Right lobe of liver (tissue), 6 donors: Measurements from ENCODE around the gene TM7SF3. TPM values are rescaled to one million over a fixed set of nuclear protein-coding genes. Genes with fewer than 3 reads are reported as not detected.

Source experiments
- ATAC-seq, 4 donors: fragments of 200-7000 bp; cut with Tn5 transposase; one replicate each; pipeline ENCODE4 v1.9.1; 2020; ENCODE audit warnings: mild to moderate bottlenecking in 4 of 4, moderate library complexity in 4 of 4
- DNase-seq, 3 donors: peaks; one replicate each; pipeline ENCODE4 v3.0.0-alpha.2; 2020
- H3K27ac ChIP-seq, 3 donors: fragments of 200-600 bp; one replicate each; pipeline ENCODE4 v1.8.0; 2022
- H3K27me3 ChIP-seq, 2 donors: fragments of 200-600 bp; one replicate each; pipeline ENCODE4 v1.8.0; 2022
- H3K36me3 ChIP-seq, 4 donors: fragments of 200-600 bp; sonication (generic) in 1 of 4; one replicate each; pipeline versions ENCODE4 v1.5.1 to v1.8.0; 2017 to 2022; ENCODE audit warnings: control low read depth in 1 of 4
- H3K4me1 ChIP-seq, 4 donors: fragments of 200-600 bp; sonication (generic) in 1 of 4; one replicate each; pipeline versions ENCODE4 v1.5.1 to v1.8.0; 2017 to 2022; ENCODE audit warnings: control low read depth in 1 of 4
- H3K4me3 ChIP-seq, 3 donors: fragments of 200-600 bp; one replicate each; pipeline ENCODE4 v1.8.0; 2022
- H3K9me3 ChIP-seq, 4 donors: fragments of 200-600 bp; sonication (generic) in 1 of 4; one replicate each; pipeline versions ENCODE4 v1.5.1 to v1.8.0; 2017 to 2022; ENCODE audit warnings: control low read depth in 1 of 4
- CTCF ChIP-seq, 4 donors: fragments of 200-600 bp in 3 of 4; fragments of 450-650 bp in 1 of 4; IDR thresholded peaks; one replicate each; pipeline versions ENCODE4 v1.5.1 to v1.8.0; 2016 to 2022; ENCODE audit warnings: antibody characterized with exemption in 4 of 4, mild to moderate bottlenecking in 2 of 4
- POLR2A ChIP-seq: fragments of 450-650 bp; IDR thresholded peaks from one replicate; pipeline ENCODE4 v1.6.1; 2017; ENCODE audit warnings: antibody characterized with exemption, mild to moderate bottlenecking
- WGBS: methylation state at CpG from one replicate; pipeline ENCODE4 v1.1.6; 2018; ENCODE audit warnings: low coverage, low lambda C conversion rate; ENCODE audit not compliant: insufficient coverage; ENCODE audit errors: missing lambda C conversion rate; 5-methylcytosine and 5-hydroxymethylcytosine counted together
- intact Hi-C, 2 donors: fragments of 100-400 bp; cut with DNase I; formaldehyde crosslinking; loops; one replicate each; pipeline versions ENCODE4 v1.11.2 to v1.14.1; 2022
- total RNA-seq, 6 experiments: library from RNA; depleted of rRNA in 2 of 6; stranded (reverse); fragments of >200 nt in 2 of 6; fragmentation: NEBNext Ultra II Directional in 3 of 6; extraction: Animal tissue kit (Norgen Biotek cat#: 25700) in 3 of 6; gene quantifications; one replicate each; pipeline versions ENCODE4 v1.1.0 to v1.2.4, GENCODE V29; 2016 to 2023
- donor health status: DM: no; HTN: yes; CAD: no.
- donor health status: DM: no; HTN: no; CAD: no.
- donor health status: DM: no; HTN: no; CAD: no.
- donor health status: DM: no; HTN: yes; CAD: no.
- donor health status: DM: no; HTN: yes; CAD: no.

The TM7SF3 gene
- total RNA-seq, 6 experiments from 2014 or later, result 38.4 to 75.1 (median 62.8) TPM

GRCh38 chr12:27015730-27016076 is 1.5 kb upstream of the TM7SF3 start:
- DNase-seq (no peak), ATAC-seq (peak in 1 of 4 donors; percentile 8)
- no peaks in the 10 kb centered on the region for H3K9me3 ChIP-seq
- H3K4me3 ChIP-seq, result no peak overlapping the region
- intact Hi-C loops, result loop anchor here in 1 of 2 donors (5.0 to 10.0 kb wide), 2 partner anchors 81 to 292 kb away; partner anchors contain the start of genes FGFR1OP2 and INTS13
- no peaks in the 10 kb centered on the region for H3K36me3 ChIP-seq
- WGBS, result 2% methylated on average over 2 of the region's 2 CpGs
- H3K27me3 ChIP-seq, result no peaks in the 10 kb centered on the region
- no peak overlapping the region for H3K27ac ChIP-seq
- TF ChIP-seq CTCF (IDR thresholded peaks at IDR 0.05) (peak; percentile 40 to 53 (median 47)), POLR2A (no peak)
- H3K4me1 ChIP-seq, result peaks cover 0 to 29% (median 9%) of the 10 kb centered on the region in 4 donors

- no peak for TF ChIP-seq POLR2A
- no peak for TF ChIP-seq CTCF (IDR thresholded peaks at IDR 0.05)
- peaks cover 0 to 29% (median 9%) of the 10 kb centered on the region in 4 donors for H3K4me1 ChIP-seq
- DNase-seq (no peak), ATAC-seq (peak in 3 of 4 donors; percentile 14 to 31 (median 20))
- H3K27me3 ChIP-seq, result no peaks in the 10 kb centered on the region
- peak overlapping the region; percentile 91 to 94 (median 93) for H3K27ac ChIP-seq
- H3K4me3 ChIP-seq, result peak overlapping the region; percentile 71 to 81 (median 74)
- intact Hi-C loops, result loop anchor here in 1 of 2 donors (5.0 to 10.0 kb wide), 2 partner anchors 80 to 292 kb away; partner anchors contain the start of genes FGFR1OP2 and INTS13
- WGBS, result 30% methylated on average over 12 of the region's 12 CpGs
- H3K36me3 ChIP-seq, result no peaks in the 10 kb centered on the region
- H3K9me3 ChIP-seq, result no peaks in the 10 kb centered on the region
Measured at GRCh38 chr12:27014859-27015729, 910 bp upstream of the TM7SF3 start.

DNA sequence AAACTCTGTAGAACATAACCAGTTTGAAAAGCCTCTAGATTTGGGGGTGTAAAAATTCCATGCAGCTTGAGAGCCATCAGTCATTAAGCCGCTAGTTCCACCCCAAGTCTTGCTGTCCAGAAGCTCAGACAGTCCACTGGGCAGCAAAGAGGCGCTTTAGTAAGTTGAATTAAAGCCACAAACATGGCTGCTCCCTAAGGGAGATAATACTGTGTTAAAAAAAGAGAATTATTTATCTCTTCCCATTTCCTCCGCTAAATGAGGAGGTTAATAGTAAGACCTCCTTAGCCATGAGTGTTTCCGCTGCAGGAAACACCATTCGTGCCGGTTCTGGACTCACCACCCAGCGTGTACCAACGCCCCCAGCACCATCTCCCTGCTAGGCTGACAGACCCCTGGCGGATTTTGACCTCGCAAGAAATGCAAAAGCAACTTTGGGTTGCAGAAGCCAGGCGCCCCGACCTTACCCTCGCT is 536 bp downstream of the TM7SF3 start:
- no peak for TF ChIP-seq CTCF (IDR thresholded peaks at IDR 0.05)
- TF ChIP-seq POLR2A, result no peak
- Histone ChIP-seq H3K4me3 (peak overlapping the region; percentile 71 to 81 (median 74)), H3K4me1 (peaks cover 0 to 29% (median 9%) of the 10 kb centered on the region in 4 donors), H3K27ac (peak overlapping the region; percentile 91 to 94 (median 93)), H3K9me3 (no peaks in the 10 kb centered on the region), H3K36me3 (no peaks in the 10 kb centered on the region), H3K27me3 (no peaks in the 10 kb centered on the region)
- peak; percentile 22 to 36 (median 27) for ATAC-seq
- intact Hi-C loops, result loop anchor here in 1 of 2 donors (10.0 kb wide), 1 partner anchor 79 kb away; the partner anchor contains the start of genes FGFR1OP2 and INTS13
- 0% methylated on average over 10 of the region's 13 CpGs for WGBS
- DNase-seq, result no peak

DNA sequence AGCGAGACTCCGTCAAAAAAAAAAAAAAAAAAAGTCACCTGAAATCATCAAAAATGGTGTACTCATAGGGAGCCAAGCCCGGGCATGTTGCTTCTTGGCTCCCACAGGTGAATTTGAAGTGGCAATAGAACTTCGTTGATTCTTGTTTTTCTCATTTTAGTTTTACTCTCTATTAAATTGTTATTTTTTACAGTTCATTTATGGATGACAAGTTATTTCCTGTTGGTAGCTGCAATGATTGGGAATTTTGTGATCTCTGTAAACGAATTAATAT is 1.3 kb downstream of the TM7SF3 start:
- intact Hi-C loops, result loop anchor here in 1 of 2 donors (10.0 kb wide), 1 partner anchor 78 kb away; the partner anchor contains the start of genes FGFR1OP2 and INTS13
- 15% methylated on average over 5 of the region's 5 CpGs for WGBS
- peaks cover 0 to 30% (median 9%) of the 10 kb centered on the region in 4 donors for H3K4me1 ChIP-seq

More for the DNA sequence above, 1.3 kb downstream of the TM7SF3 start:
- Histone ChIP-seq H3K4me3 (peak overlapping the region in 2 of 3 donors; percentile 71 to 81), H3K27me3 (no peaks in the 10 kb centered on the region), H3K27ac (peak overlapping the region; percentile 91 to 94 (median 93)), H3K36me3 (no peaks in the 10 kb centered on the region), H3K9me3 (no peaks in the 10 kb centered on the region)
- ATAC-seq (no peak), DNase-seq (no peak)
- TF ChIP-seq POLR2A, result no peak
- TF ChIP-seq CTCF (IDR thresholded peaks at IDR 0.05), result no peak
